HepG2 (cell line): ENCODE data around the gene HIPK3. TPM values are rescaled to one million over a fixed set of nuclear protein-coding genes. Genes with fewer than 3 reads are reported as not detected.

Source experiments
- ETV6 ChIP-seq: sonication (generic); formaldehyde crosslinking; conservative IDR thresholded peaks from 2 replicates; pipeline ENCODE4 v1.4.0; 2020; ENCODE audit warnings: missing genetic modification reagents
- GATA4 ChIP-seq: sonication (generic); IDR thresholded peaks from 2 replicates; pipeline ENCODE4 v1.6.1; 2016; ENCODE audit warnings: antibody characterized with exemption, low read depth, borderline replicate concordance
- GZF1 ChIP-seq: sonication (generic); formaldehyde crosslinking; IDR thresholded peaks from 2 replicates; pipeline ENCODE4 v1.5.1; 2020; ENCODE audit warnings: mild to moderate bottlenecking, missing genetic modification reagents
- HIVEP1 ChIP-seq: sonication (generic); formaldehyde crosslinking; IDR thresholded peaks from 2 replicates; pipeline ENCODE4 v1.4.0; 2020; ENCODE audit warnings: mild to moderate bottlenecking, missing genetic modification reagents
- IKZF1 ChIP-seq: fragments of 450-650 bp; IDR thresholded peaks from 2 replicates; pipeline ENCODE4 v1.7.1; 2016
- IRF2 ChIP-seq: IDR thresholded peaks from 2 replicates; pipeline ENCODE4 v1.6.1; 2018; ENCODE audit warnings: missing genetic modification reagents, missing compliant biosample characterization
- MLLT10 ChIP-seq: sonication (generic); formaldehyde crosslinking; IDR thresholded peaks from 2 replicates; pipeline ENCODE4 v1.4.0; 2020; ENCODE audit warnings: missing genetic modification reagents
- MTERF4 ChIP-seq: sonication (generic); formaldehyde crosslinking; IDR thresholded peaks from 2 replicates; pipeline ENCODE4 v1.8.0; 2023; ENCODE audit warnings: mild to moderate bottlenecking, missing genetic modification reagents
- MYNN ChIP-seq: sonication (generic); formaldehyde crosslinking; IDR thresholded peaks from 2 replicates; pipeline ENCODE4 v1.4.0; 2020; ENCODE audit warnings: mild to moderate bottlenecking, low read depth, missing genetic modification reagents
- POLR2AphosphoS2 ChIP-seq: IDR thresholded peaks from 2 replicates; pipeline ENCODE4 v1.6.1; 2011; ENCODE audit warnings: low read depth, low read length, improper control_type of control experiment
- RBAK ChIP-seq: sonication (generic); formaldehyde crosslinking; IDR thresholded peaks from 2 replicates; pipeline ENCODE4 v1.5.1; 2020; ENCODE audit warnings: mild to moderate bottlenecking, missing genetic modification reagents
- REST ChIP-seq, 2 experiments: IDR thresholded peaks; 2 replicates each; pipeline ENCODE4 v1.6.1; 2011 to 2012; ENCODE audit warnings: low read length in 2 of 2, borderline replicate concordance in 1 of 2, low read depth in 1 of 2, mild to moderate bottlenecking in 1 of 2, moderate library complexity in 1 of 2
- SRSF4 ChIP-seq: fragments of 200-400 bp; formaldehyde crosslinking; IDR thresholded peaks from one replicate; pipeline ENCODE4 v1.6.1; 2018; ENCODE audit warnings: mild to moderate bottlenecking, low read depth, low read length, moderate library complexity; ENCODE audit not compliant: poor library complexity, severe bottlenecking
- YY1 ChIP-seq: IDR thresholded peaks from 2 replicates; pipeline ENCODE4 v1.6.1; 2011; ENCODE audit warnings: low read length, low read depth, moderate library complexity, mild to moderate bottlenecking; ENCODE audit not compliant: insufficient read depth, insufficient replicate concordance
- ZBTB7A ChIP-seq: sonication (generic); formaldehyde crosslinking; IDR thresholded peaks from 2 replicates; pipeline ENCODE4 v1.8.0; 2022; ENCODE audit warnings: mild to moderate bottlenecking, missing genetic modification reagents
- ZFP90 ChIP-seq: sonication (generic); formaldehyde crosslinking; IDR thresholded peaks from 2 replicates; pipeline ENCODE4 v1.8.0; 2022; ENCODE audit warnings: missing genetic modification reagents, mild to moderate bottlenecking, inconsistent platforms, borderline replicate concordance
- ZNF274 ChIP-seq: sonication (generic); formaldehyde crosslinking; IDR thresholded peaks from 2 replicates; pipeline ENCODE4 v1.5.1; 2020; ENCODE audit warnings: mild to moderate bottlenecking, missing genetic modification reagents
- ZNF589 ChIP-seq: sonication (generic); formaldehyde crosslinking; conservative IDR thresholded peaks from 2 replicates; pipeline ENCODE4 v1.8.0; 2022; ENCODE audit warnings: mild to moderate bottlenecking, moderate library complexity, missing genetic modification reagents
- ZNF768 ChIP-seq: sonication (generic); formaldehyde crosslinking; IDR thresholded peaks from 2 replicates; pipeline ENCODE4 v1.4.0; 2020; ENCODE audit warnings: missing genetic modification reagents
- ZSCAN29 ChIP-seq: sonication (generic); formaldehyde crosslinking; conservative IDR thresholded peaks from 2 replicates; pipeline ENCODE4 v1.4.0; 2020; ENCODE audit warnings: mild to moderate bottlenecking, missing genetic modification reagents
- polyA plus RNA-seq, 8 experiments: library from polyadenylated mRNA; depleted of rRNA in 3 of 8; stranded (reverse) in 7 of 8; unstranded in 1 of 8; fragments of >200 nt; fragmentation: Illumina TruSeq in 4 of 8; extraction: Trizol in 4 of 8; gene quantifications; 2 replicates each; pipeline versions ENCODE4 v1.2.1 to v1.2.3, GENCODE V29; 2011 to 2016; ENCODE audit warnings: low read depth in 4 of 8, missing spikeins in 1 of 8, mixed read lengths in 1 of 8; ENCODE audit not compliant: insufficient read depth in 1 of 8
- total RNA-seq, 5 experiments: library from RNA; depleted of rRNA; stranded (reverse); fragments of >200 nt; fragmentation: Illumina TruSeq; extraction: Trizol; gene quantifications; 2 replicates each; pipeline ENCODE4 v1.2.3, GENCODE V29; 2016; ENCODE audit warnings: low read depth in 1 of 5
- TF ChIP-seq, protein P1 (sequence below): sonication (generic); formaldehyde crosslinking; IDR thresholded peaks from 2 replicates; pipeline ENCODE4 v1.4.0; 2020; ENCODE audit warnings: missing genetic modification reagents
- TF ChIP-seq, protein P2 (sequence below): sonication (generic); formaldehyde crosslinking; conservative IDR thresholded peaks from 2 replicates; pipeline ENCODE4 v1.4.0; 2020; ENCODE audit warnings: missing genetic modification reagents

The HIPK3 gene
- total and polyA plus RNA-seq, 2 of the 13 experiments (the other 11 are each of a cell fraction or from before 2014, with no cell fraction given): 20.5 to 44.3 TPM

GRCh38 chr11:33257897-33258630 lies 883 bp downstream of the HIPK3 start (continued):
- TF ChIP-seq YY1 (no peak), MYNN (CRISPR knock-in tag) (no peak), ZNF274 (CRISPR knock-in tag) (no peak; the same call in 1 of the 2 replicates), ZNF768 (peak; percentile 57; the same call in 1 of the 2 replicates), ZSCAN29 (CRISPR knock-in tag) (no peak), ZBTB7A (CRISPR knock-in tag) (no peak; the same call in 1 of the 2 replicates), ZNF589 (CRISPR knock-in tag) (0 out of 2 replicates have a peak, but pooled peaks have one; percentile 54), IRF2 (CRISPR knock-in tag) (peak; percentile 58), SRSF4 (no peak), POLR2AphosphoS2 (no peak), GATA4 (no peak), GZF1 (CRISPR knock-in tag) (no peak), MTERF4 (peak; percentile 19; the same call in 1 of the 2 replicates), ETV6 (CRISPR knock-in tag) (peak; percentile 23; the same call in 1 of the 2 replicates), MLLT10 (no peak), IKZF1 (no peak), HIVEP1 (CRISPR knock-in tag) (peak; percentile 61; the same call in 1 of the 2 replicates), ZFP90 (0 out of 2 replicates have a peak, but pooled peaks have one; percentile 5), REST (IDR thresholded peaks at IDR 0.05; ENCODE audit: borderline replicate concordance in 1 of 2, low read depth in 1 of 2, low read length in 2 of 2) (peak in 1 of 2 experiments; percentile 3; a peak in 1 of 4 replicates), RBAK (CRISPR knock-in tag) (no peak)
- TF ChIP-seq, protein P1, sequence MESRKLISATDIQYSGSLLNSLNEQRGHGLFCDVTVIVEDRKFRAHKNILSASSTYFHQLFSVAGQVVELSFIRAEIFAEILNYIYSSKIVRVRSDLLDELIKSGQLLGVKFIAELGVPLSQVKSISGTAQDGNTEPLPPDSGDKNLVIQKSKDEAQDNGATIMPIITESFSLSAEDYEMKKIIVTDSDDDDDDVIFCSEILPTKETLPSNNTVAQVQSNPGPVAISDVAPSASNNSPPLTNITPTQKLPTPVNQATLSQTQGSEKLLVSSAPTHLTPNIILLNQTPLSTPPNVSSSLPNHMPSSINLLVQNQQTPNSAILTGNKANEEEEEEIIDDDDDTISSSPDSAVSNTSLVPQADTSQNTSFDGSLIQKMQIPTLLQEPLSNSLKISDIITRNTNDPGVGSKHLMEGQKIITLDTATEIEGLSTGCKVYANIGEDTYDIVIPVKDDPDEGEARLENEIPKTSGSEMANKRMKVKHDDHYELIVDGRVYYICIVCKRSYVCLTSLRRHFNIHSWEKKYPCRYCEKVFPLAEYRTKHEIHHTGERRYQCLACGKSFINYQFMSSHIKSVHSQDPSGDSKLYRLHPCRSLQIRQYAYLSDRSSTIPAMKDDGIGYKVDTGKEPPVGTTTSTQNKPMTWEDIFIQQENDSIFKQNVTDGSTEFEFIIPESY (CRISPR knock-in tag): no peak
- TF ChIP-seq, protein P2, sequence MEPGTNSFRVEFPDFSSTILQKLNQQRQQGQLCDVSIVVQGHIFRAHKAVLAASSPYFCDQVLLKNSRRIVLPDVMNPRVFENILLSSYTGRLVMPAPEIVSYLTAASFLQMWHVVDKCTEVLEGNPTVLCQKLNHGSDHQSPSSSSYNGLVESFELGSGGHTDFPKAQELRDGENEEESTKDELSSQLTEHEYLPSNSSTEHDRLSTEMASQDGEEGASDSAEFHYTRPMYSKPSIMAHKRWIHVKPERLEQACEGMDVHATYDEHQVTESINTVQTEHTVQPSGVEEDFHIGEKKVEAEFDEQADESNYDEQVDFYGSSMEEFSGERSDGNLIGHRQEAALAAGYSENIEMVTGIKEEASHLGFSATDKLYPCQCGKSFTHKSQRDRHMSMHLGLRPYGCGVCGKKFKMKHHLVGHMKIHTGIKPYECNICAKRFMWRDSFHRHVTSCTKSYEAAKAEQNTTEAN (CRISPR knock-in tag): no peak
